GM12801 (cell line): ENCODE data around the gene IMMP2L.

Experiments
- TF ChIP-seq, protein P1 (sequence below): IDR thresholded peaks from one replicate; pipeline ENCODE4 v1.5.1; 2011; ENCODE audit warnings: control low read depth; ENCODE audit not compliant: insufficient read length; ENCODE audit errors: extremely low read depth

Gene IMMP2L

GRCh38 chr7:111180338-111180737 lies 382.0 kb downstream of the IMMP2L start:
- TF ChIP-seq, protein P1, sequence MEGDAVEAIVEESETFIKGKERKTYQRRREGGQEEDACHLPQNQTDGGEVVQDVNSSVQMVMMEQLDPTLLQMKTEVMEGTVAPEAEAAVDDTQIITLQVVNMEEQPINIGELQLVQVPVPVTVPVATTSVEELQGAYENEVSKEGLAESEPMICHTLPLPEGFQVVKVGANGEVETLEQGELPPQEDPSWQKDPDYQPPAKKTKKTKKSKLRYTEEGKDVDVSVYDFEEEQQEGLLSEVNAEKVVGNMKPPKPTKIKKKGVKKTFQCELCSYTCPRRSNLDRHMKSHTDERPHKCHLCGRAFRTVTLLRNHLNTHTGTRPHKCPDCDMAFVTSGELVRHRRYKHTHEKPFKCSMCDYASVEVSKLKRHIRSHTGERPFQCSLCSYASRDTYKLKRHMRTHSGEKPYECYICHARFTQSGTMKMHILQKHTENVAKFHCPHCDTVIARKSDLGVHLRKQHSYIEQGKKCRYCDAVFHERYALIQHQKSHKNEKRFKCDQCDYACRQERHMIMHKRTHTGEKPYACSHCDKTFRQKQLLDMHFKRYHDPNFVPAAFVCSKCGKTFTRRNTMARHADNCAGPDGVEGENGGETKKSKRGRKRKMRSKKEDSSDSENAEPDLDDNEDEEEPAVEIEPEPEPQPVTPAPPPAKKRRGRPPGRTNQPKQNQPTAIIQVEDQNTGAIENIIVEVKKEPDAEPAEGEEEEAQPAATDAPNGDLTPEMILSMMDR: no peak

DNA sequence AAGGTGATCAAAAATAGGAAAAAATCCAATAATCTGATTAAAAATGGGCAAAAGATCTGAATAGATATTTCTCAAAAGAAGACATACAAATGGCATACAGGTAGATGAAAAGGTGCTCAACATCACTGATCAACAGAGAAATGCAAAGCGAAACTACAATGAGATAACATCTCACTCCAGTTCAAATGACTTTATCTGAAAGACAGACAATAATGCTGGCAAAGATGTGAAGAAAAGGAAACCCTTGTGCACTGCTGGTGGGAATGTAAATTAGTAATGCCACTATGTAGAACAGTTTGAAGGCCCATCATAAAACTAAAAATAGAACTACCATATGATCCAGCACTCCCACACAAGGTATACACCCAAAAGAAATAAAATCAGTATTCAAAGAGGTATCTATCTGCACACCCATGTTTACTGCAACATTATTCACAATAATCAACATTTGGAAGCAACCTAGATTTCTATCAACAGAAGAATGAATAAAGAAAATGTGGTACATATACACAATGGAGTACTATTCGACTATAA lies 386.3 kb downstream of the IMMP2L start:
- TF ChIP-seq, protein P1: no peak

GRCh38 chr7:111174510-111174909 lies 387.8 kb downstream of the IMMP2L start:
- TF ChIP-seq, protein P1: no peak

DNA sequence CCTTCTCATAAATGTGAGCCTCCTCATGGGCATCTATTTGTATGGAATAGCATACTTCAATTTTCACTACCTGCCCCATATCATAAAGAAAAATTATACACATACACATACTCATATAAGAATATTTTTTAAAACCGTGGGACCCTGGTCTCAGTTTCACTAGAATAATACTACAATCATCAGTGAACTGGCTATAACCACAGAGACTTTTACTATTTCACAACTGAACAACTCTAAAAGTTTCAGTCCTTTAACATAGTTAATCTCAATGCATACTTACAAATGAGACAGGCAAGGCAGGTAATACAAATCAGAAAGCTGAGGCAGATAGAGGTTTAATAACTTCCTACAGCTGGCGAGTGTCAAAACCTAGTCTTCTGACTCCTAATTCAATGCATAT lies 388.3 kb downstream of the IMMP2L start:
- TF ChIP-seq, protein P1: no peak

- TF ChIP-seq, protein P1: no peak
These were observed 388.8 kb downstream of the IMMP2L start for GRCh38 chr7:111173528-111173927.

GRCh38 chr7:111172564-111173257 lies 389.6 kb downstream of the IMMP2L start:
- TF ChIP-seq, protein P1: no peak

- TF ChIP-seq, protein P1: no peak
These were observed 394.1 kb downstream of the IMMP2L start for GRCh38 chr7:111168182-111168581.
